Ishikawa (cell line): ENCODE results near the gene TGM4.

Experiments used
- CEBPB ChIP-seq: IDR thresholded peaks from 2 replicates; pipeline ENCODE4 v1.6.1; 2012
- CREB1 ChIP-seq: IDR thresholded peaks from 2 replicates; pipeline ENCODE4 v1.6.1; 2012; ENCODE audit warnings: low read depth
- EGR1 ChIP-seq: IDR thresholded peaks from 2 replicates; pipeline ENCODE4 v1.6.1; 2012
- EP300 ChIP-seq: IDR thresholded peaks from 2 replicates; pipeline ENCODE4 v1.6.1; 2012; ENCODE audit warnings: borderline replicate concordance
- FOXM1 ChIP-seq: IDR thresholded peaks from 2 replicates; pipeline ENCODE4 v1.6.1; 2012; ENCODE audit warnings: low read depth, borderline replicate concordance
- NFIC ChIP-seq: IDR thresholded peaks from 2 replicates; pipeline ENCODE4 v1.6.1; 2012
- RAD21 ChIP-seq: IDR thresholded peaks from 2 replicates; pipeline ENCODE4 v1.6.1; 2012; ENCODE audit warnings: low read depth
- TAF1 ChIP-seq: IDR thresholded peaks from 2 replicates; pipeline ENCODE4 v1.6.1; 2012; ENCODE audit warnings: low read depth, mild to moderate bottlenecking
- TCF12 ChIP-seq: IDR thresholded peaks from 2 replicates; pipeline ENCODE4 v1.6.1; 2012; ENCODE audit warnings: low read depth
- TEAD4 ChIP-seq: IDR thresholded peaks from 2 replicates; pipeline ENCODE4 v1.6.1; 2012
- YY1 ChIP-seq: IDR thresholded peaks from 2 replicates; pipeline ENCODE4 v1.6.1; 2012; ENCODE audit warnings: low read depth
- ZBTB7A ChIP-seq: IDR thresholded peaks from 2 replicates; pipeline ENCODE4 v1.6.1; 2012; ENCODE audit warnings: low read depth
- TF ChIP-seq, protein P1 (sequence below): IDR thresholded peaks from 2 replicates; pipeline ENCODE4 v1.6.1; 2012
- TF ChIP-seq, protein P2 (sequence below): IDR thresholded peaks from 2 replicates; pipeline ENCODE4 v1.6.1; 2012; ENCODE audit warnings: low read depth, mild to moderate bottlenecking
- TF ChIP-seq, protein P3 (sequence below): IDR thresholded peaks from 2 replicates; pipeline ENCODE4 v1.6.1; 2012

Gene TGM4

DNA sequence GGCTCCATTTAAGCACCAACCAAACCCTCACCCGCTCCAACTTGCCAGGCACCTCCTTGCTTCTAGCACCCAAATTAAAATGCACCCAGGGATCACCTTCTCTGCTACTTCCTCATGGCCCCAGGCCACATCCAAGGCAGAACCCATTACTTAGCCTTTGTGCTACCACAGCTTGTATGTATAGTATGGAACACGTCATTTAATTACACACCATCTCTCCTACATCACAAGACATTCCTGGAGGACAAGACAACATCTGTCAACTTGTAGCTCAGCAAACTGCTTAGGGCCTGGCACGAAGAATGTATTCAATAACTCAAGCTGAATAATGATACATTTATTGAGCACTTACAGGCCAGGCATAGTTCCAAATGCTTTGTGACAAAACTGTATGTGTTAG is 78.3 kb downstream of the TGM4 start:
- TF ChIP-seq FOXM1 (no peak), ZBTB7A (no peak), EGR1 (no peak), EP300 (no peak), CREB1 (no peak), RAD21 (no peak), YY1 (no peak), NFIC (no peak), TEAD4 (no peak), TCF12 (no peak), CEBPB (no peak), TAF1 (no peak)
- TF ChIP-seq, protein P1, sequence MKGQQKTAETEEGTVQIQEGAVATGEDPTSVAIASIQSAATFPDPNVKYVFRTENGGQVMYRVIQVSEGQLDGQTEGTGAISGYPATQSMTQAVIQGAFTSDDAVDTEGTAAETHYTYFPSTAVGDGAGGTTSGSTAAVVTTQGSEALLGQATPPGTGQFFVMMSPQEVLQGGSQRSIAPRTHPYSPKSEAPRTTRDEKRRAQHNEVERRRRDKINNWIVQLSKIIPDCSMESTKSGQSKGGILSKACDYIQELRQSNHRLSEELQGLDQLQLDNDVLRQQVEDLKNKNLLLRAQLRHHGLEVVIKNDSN, result no peak
- TF ChIP-seq, protein P2, sequence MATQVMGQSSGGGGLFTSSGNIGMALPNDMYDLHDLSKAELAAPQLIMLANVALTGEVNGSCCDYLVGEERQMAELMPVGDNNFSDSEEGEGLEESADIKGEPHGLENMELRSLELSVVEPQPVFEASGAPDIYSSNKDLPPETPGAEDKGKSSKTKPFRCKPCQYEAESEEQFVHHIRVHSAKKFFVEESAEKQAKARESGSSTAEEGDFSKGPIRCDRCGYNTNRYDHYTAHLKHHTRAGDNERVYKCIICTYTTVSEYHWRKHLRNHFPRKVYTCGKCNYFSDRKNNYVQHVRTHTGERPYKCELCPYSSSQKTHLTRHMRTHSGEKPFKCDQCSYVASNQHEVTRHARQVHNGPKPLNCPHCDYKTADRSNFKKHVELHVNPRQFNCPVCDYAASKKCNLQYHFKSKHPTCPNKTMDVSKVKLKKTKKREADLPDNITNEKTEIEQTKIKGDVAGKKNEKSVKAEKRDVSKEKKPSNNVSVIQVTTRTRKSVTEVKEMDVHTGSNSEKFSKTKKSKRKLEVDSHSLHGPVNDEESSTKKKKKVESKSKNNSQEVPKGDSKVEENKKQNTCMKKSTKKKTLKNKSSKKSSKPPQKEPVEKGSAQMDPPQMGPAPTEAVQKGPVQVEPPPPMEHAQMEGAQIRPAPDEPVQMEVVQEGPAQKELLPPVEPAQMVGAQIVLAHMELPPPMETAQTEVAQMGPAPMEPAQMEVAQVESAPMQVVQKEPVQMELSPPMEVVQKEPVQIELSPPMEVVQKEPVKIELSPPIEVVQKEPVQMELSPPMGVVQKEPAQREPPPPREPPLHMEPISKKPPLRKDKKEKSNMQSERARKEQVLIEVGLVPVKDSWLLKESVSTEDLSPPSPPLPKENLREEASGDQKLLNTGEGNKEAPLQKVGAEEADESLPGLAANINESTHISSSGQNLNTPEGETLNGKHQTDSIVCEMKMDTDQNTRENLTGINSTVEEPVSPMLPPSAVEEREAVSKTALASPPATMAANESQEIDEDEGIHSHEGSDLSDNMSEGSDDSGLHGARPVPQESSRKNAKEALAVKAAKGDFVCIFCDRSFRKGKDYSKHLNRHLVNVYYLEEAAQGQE, result no peak
- TF ChIP-seq, protein P3, sequence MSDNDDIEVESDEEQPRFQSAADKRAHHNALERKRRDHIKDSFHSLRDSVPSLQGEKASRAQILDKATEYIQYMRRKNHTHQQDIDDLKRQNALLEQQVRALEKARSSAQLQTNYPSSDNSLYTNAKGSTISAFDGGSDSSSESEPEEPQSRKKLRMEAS, result no peak

DNA sequence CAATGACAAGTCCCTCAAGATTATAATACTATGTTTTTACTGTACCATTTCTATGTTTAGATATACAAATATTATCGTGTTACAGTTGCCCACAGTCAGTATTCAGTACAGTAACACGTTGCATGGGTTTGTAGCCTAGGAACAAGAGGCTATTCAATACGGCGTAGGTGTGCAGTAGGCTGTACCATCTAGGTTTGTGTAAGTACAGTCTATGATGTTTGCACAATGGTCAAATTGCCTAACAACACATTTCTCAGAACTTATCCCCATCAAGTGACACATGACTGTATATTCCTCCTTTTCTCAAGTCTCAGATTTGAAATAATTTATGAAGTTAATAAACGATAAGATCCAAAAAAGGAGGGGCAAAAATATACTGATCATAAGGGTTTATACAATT is 79.9 kb downstream of the TGM4 start:
- TF ChIP-seq EGR1 (no peak), EP300 (no peak), TCF12 (no peak), NFIC (no peak), ZBTB7A (no peak), CREB1 (no peak)
- TF ChIP-seq, protein P3, result no peak
- TF ChIP-seq, protein P1, result no peak
- TF ChIP-seq, protein P2, result no peak

DNA sequence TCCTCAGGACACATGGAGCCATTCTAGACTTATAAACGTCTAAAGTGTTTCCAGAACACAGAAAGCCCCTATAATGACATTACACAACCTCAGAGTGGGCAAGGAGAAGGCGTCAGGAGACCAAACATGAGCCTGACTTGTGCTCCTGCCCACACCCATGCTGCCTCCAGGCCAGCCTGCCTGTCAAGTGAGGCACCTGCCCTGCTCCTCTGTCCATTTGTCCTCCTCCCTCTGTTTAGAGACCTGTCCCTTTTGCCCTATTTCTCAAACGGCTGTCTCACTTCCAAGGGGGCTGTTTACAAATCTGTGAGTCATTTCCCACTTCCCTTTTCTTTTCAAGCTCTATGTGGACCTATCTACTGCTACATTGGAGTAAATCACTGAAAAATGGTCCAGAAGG is 80.6 kb downstream of the TGM4 start:
- TF ChIP-seq TEAD4, result no peak
- no peak for TF ChIP-seq FOXM1
- TF ChIP-seq, protein P3, result no peak
- TF ChIP-seq YY1, result no peak

DNA sequence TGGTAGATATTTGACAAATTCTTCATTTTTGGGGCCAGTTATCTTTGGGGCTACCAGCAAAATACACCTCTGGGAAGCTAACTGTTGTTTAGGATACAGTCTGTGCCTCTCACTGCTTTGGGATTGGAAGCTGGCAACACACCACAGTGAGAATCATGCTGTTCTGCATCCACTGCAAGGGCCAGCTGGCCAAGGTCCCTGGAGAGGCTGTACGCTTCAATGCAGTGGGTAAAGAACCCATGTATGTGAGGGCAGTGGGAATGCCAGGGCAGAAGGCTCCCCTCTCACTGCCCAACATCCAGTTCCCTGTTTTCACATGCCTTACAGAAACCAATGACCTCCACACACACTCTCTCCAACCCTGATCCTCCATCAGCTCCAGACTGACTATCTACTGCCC is 81.5 kb downstream of the TGM4 start:
- TF ChIP-seq CREB1 (no peak), NFIC (no peak), RAD21 (no peak)

DNA sequence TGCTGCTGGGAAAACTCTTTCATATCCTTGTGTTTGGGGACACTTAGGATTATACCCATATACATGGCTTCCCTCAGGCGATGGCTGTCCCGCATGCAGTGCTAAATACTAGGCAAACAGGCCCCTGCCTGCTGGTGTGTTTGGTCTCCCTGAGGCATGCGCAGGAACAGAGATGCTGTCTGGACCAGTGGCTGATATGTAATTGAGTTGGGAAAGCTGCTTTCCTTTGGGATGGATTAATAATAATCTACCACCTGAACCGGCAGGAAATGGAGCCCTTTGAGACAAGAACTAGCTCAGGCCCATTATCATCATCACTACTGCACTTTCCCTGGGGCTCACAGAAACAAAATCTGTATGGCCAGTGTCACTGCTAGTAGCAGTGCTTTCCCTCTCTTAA is 83.6 kb downstream of the TGM4 start:
- TF ChIP-seq EGR1 (no peak), TCF12 (no peak), FOXM1 (no peak), TAF1 (no peak), TEAD4 (no peak), RAD21 (no peak), ZBTB7A (no peak), CEBPB (no peak), CREB1 (no peak)
- TF ChIP-seq, protein P3, result no peak
- TF ChIP-seq, protein P2, result no peak
